HFF-Myc (cell line): Measurements from ENCODE around the gene HPS1.

ENCODE experiments used
- DNase-seq: peaks from one replicate; pipeline ENCODE4 v3.0.0-alpha.2; 2011; ENCODE audit warnings: low read depth; ENCODE audit errors: extremely low read depth
- H3K4me3 ChIP-seq: replicated peaks from 2 replicates; pipeline ENCODE4 v1.5.1; 2011; ENCODE audit warnings: low read depth, mild to moderate bottlenecking, control low read depth, low read length
- CTCF ChIP-seq: IDR thresholded peaks from 2 replicates; pipeline ENCODE4 v1.5.1; 2012; ENCODE audit warnings: mild to moderate bottlenecking, low read depth, low read length, control low read depth; ENCODE audit errors: missing control alignments

HPS1 gene

GRCh38 chr10:98474628-98475027 lies 27.9 kb upstream of the HPS1 start:
- no peak for TF ChIP-seq CTCF
- no peak overlapping the region for H3K4me3 ChIP-seq
- no peak for DNase-seq

- no peak overlapping the region for H3K4me3 ChIP-seq
- no peak for DNase-seq
- TF ChIP-seq CTCF, result no peak
Observed at GRCh38 chr10:98472196-98472595, 25.5 kb upstream of the HPS1 start.

GRCh38 chr10:98470850-98471249 lies 24.1 kb upstream of the HPS1 start:
- no peak for DNase-seq
- TF ChIP-seq CTCF, result no peak
- H3K4me3 ChIP-seq, result no peak overlapping the region

- TF ChIP-seq CTCF, result no peak
- no peak overlapping the region for H3K4me3 ChIP-seq
- no peak for DNase-seq
Observed at GRCh38 chr10:98469001-98469931, 22.5 kb upstream of the HPS1 start.

- H3K4me3 ChIP-seq, result peak overlapping the region; percentile 44
- peak; percentile 86 for TF ChIP-seq CTCF
- peak; percentile 80 for DNase-seq
Observed at GRCh38 chr10:98467506-98468318, 21.0 kb upstream of the HPS1 start.

GRCh38 chr10:98466861-98467505 lies 20.2 kb upstream of the HPS1 start:
- DNase-seq, result no peak

More at GRCh38 chr10:98466861-98467505, 20.2 kb upstream of the HPS1 start:
- no peak overlapping the region for H3K4me3 ChIP-seq
- TF ChIP-seq CTCF, result no peak
